Activated CD4-positive, alpha-beta T cell treated with anti-CD3 and anti-CD28 coated beads for 36 hours (primary cell): Measurements from ENCODE around the gene KAT2B. TPM values are rescaled to one million over a fixed set of nuclear protein-coding genes. Genes with fewer than 3 reads are reported as not detected.

Source experiments
- ATAC-seq: fragments of 200-7000 bp; cut with Tn5 transposase; one replicate; pipeline ENCODE4 v1.10.0; 2021; ENCODE audit warnings: mild to moderate bottlenecking, moderate library complexity
- CTCF ChIA-PET: fragments of 350-600 bp; sonication (Branson Sonifier 250); formaldehyde crosslinking; loops from one replicate; lab custom pipeline; 2021; ENCODE audit warnings: antibody characterized with exemption; lab: Charles Lee
- POLR2A ChIA-PET: fragments of 350-600 bp; sonication (Branson Sonifier 250); formaldehyde crosslinking; loops from one replicate; lab custom pipeline; 2021; ENCODE audit warnings: antibody characterized with exemption, inconsistent platforms; lab: Charles Lee
- DNase-seq: peaks from one replicate; pipeline ENCODE4 v3.0.0-alpha.2; 2020
- H3K27ac Mint-ChIP-seq: one replicate; pipeline ENCODE4 v1.8.0; 2021; ENCODE audit warnings: mixed read lengths
- H3K27me3 Mint-ChIP-seq: one replicate; pipeline ENCODE4 v1.8.0; 2021; ENCODE audit warnings: mixed read lengths
- H3K36me3 Mint-ChIP-seq: one replicate; pipeline ENCODE4 v1.8.0; 2021; ENCODE audit warnings: low read depth, mixed read lengths
- H3K4me1 Mint-ChIP-seq: one replicate; pipeline ENCODE4 v1.8.0; 2021; ENCODE audit warnings: mixed read lengths
- H3K4me3 Mint-ChIP-seq: one replicate; pipeline ENCODE4 v1.8.0; 2021; ENCODE audit warnings: mild to moderate bottlenecking, moderate library complexity, mixed read lengths
- H3K9me3 Mint-ChIP-seq: one replicate; pipeline ENCODE4 v1.8.0; 2021; ENCODE audit warnings: low read depth, mixed read lengths
- intact Hi-C, 2 experiments: fragments of 100-400 bp; cut with DNase I in 1 of 2; cut with micrococcal nuclease in 1 of 2; formaldehyde crosslinking; loops; one replicate each; pipeline versions ENCODE4 v1.14.2 to v1.15.1; 2022 to 2024; cut with DNase I, micrococcal nuclease
- total RNA-seq, 2 experiments: library from RNA; stranded (reverse); gene quantifications; one replicate each; pipeline ENCODE4 v1.2.3, GENCODE V29; 2021

KAT2B gene
- total RNA-seq, 2 experiments from 2014 or later: 17.2 to 18.5 TPM

DNA sequence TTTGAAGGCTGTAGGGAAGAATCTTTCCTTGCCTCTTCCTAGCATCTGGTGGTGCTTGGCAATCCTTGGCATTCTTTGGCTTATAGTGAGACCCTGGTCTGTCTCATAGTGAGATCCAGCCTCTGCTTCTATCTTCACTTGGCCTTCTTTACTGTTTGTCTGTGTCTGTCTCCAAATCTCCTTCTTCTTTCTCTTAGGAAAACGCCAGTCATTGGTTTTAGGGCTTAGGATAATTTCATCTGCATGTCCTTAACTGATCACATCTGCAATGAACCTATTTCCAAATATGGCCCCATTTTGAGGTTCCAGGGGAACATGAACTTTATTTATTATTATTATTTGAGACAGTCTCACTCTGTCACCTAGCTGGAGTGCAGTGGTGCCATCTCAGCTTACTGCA, 25.8 kb downstream of the KAT2B start:
- CTCF ChIA-PET: no interaction called here
- Mint-ChIP-seq H3K27ac (no peak overlapping the region), H3K4me3 (no peak overlapping the region)

DNA sequence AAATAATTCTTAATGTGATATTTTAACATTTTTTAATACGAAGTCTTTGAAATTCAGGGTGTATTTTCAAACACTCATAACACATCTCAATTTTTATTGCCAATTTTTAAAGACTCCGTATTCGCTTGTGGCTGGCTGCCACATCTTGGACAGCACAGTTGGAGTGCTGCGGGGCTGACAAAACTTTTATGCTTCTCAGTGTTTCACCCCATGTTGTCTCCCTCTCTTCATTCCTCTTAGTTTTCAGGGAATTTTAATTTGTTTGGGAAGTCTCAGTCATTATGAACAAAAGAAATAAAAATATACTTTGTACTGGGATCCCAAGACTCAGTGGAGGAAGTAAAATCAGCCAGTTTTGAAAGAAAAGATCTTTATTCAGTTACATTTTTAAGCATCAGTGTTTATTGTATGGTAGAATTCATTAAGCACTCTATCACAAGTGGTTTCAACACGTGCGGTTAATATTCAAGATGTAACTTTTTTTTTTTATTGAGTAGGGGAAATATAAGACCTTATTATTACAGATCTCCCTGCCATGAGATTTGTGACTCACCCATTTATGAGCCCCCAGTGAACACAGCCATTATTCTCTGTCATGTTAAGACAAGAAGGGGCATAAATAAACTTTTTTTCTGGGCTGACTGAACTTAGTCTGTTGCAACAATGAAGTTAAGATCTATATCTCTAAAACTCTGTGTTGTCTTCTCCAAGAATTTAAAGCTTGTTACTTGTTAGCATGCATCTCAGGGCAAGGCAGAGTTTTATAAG, 26.8 kb downstream of the KAT2B start:
- ChIA-PET POLR2A (no interaction called here), CTCF (no interaction called here)
- no peak for ATAC-seq
- Mint-ChIP-seq H3K27me3 (no peaks in the 10 kb centered on the region), H3K9me3 (no peaks in the 10 kb centered on the region), H3K4me1 (peaks cover 33% of the 10 kb centered on the region), H3K4me3 (no peak overlapping the region), H3K36me3 (peaks cover 4% of the 10 kb centered on the region), H3K27ac (no peak overlapping the region)
- intact Hi-C loops: no loop called here
- DNase-seq: no peak

More for the DNA sequence above, 25.8 kb downstream of the KAT2B start:
- POLR2A ChIA-PET: no interaction called here
- ATAC-seq (no peak), DNase-seq (no peak)
- Mint-ChIP-seq H3K9me3 (no peaks in the 10 kb centered on the region), H3K27me3 (no peaks in the 10 kb centered on the region), H3K36me3 (peaks cover 4% of the 10 kb centered on the region), H3K4me1 (peaks cover 38% of the 10 kb centered on the region)
- intact Hi-C loops: no loop called here

DNA sequence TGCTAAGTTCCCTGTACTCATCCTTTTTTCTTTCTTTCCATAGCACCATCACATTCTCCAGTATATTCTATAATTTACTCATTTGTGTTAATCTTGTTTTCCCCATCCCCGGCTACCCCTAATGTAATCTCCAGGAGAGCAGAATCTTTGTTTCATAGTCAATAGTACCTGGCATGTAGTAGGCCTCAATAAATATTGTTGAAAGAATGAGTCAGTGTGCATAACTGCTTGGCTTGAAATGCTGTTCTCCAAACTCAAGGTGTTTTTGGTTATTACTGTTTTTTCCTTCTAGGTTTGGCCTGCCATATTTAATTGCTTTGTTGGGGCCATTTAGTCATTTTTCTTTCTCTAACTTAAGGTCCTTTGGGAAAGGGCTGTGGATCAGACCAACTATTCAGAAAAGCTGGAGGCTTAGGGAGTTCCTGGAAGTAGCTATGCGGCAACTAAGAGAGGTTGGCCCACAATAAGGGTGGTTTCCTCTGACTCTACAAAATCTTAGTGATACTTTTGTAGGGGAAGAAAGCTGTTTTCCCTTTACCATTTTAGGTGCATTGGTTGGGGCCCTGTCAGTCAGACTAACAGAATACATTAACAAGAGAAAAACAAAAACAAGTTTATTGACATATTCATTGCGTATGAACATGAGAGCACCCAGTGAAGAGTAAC, 28.4 kb downstream of the KAT2B start:
- H3K4me1 Mint-ChIP-seq: peaks cover 26% of the 10 kb centered on the region
- H3K4me3 Mint-ChIP-seq: no peak overlapping the region

DNA sequence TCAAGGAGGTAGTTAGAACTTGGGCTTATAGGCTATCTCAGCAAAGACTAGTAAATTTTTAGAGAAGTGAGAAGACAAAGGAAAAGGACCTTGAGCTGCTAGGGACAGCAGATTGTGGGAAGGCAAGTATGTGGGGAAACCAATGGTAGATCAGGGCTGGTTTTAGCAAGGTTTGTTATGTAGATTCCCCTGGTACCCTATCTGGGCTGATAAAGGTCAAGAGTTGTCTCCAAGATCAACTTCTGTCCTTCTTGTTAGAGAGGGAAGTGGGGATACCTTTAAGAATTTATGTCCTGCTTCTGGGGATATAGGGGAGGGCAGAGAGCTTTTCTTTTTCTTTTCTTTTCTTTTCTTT, 28.9 kb downstream of the KAT2B start:
- Mint-ChIP-seq H3K27ac (peak overlapping the region; percentile 47), H3K9me3 (no peaks in the 10 kb centered on the region), H3K36me3 (peaks cover 4% of the 10 kb centered on the region), H3K4me3 (no peak overlapping the region), H3K4me1 (peaks cover 25% of the 10 kb centered on the region), H3K27me3 (no peaks in the 10 kb centered on the region)
- ChIA-PET CTCF (no interaction called here), POLR2A (no interaction called here)
- DNase-seq: no peak
- intact Hi-C loops: no loop called here
- ATAC-seq: no peak

More for the DNA sequence above, 28.4 kb downstream of the KAT2B start:
- CTCF ChIA-PET: no interaction called here
- POLR2A ChIA-PET: no interaction called here
- DNase-seq (no peak), ATAC-seq (no peak)
- Mint-ChIP-seq H3K36me3 (peaks cover 4% of the 10 kb centered on the region), H3K27me3 (no peaks in the 10 kb centered on the region), H3K27ac (peak overlapping the region; percentile 47), H3K9me3 (no peaks in the 10 kb centered on the region)
- intact Hi-C loops: no loop called here

DNA sequence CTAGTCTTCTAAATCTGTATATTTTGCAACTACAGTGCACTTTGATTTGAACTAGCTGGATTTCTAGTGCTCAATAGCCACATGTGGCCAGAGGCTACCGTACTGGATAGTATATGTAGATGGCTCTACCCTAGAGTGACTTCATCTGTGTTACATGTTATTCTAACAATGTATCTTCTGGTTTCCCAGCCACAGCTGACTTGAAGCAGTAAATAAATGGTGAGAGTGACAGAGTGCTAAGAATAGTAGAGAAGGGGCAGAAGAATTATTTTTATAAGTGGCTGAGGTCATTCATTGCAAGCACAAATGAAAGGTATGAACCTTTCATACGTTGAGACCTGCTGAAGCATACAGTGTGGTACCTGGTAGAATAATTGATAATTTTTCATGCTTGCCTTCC, 30.9 kb downstream of the KAT2B start:
- no peaks in the 10 kb centered on the region for H3K9me3 Mint-ChIP-seq
- H3K27me3 Mint-ChIP-seq: no peaks in the 10 kb centered on the region
- ChIA-PET CTCF (no interaction called here), POLR2A (no interaction called here)
- H3K4me3 Mint-ChIP-seq: no peak overlapping the region
- peaks cover 4% of the 10 kb centered on the region for H3K36me3 Mint-ChIP-seq
- DNase-seq (no peak), ATAC-seq (no peak)
- intact Hi-C loops: no loop called here
- peaks cover 13% of the 10 kb centered on the region for H3K4me1 Mint-ChIP-seq
- no peak overlapping the region for H3K27ac Mint-ChIP-seq

DNA sequence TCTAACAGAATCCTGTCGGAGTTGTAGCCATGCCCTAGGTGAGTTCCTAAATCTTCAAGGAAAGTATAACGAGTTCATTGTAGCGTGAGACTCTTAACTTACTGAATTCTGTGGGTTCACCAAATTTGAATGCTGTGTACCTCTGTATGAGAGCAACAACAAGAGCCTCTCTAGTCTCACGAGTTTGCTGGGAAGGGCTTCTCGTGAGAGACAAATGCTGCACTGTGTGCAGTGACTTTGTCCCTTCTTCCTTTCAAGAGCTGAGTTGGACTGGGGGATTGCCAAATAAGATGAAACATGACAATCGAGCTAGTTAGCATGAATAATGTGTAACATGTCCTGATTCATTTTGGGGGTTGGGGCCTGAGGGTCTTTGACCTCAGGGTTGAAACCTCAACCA, 32.2 kb downstream of the KAT2B start:
- DNase-seq (no peak), ATAC-seq (no peak)
- CTCF ChIA-PET: interaction anchor here (0.6 to 1.0 kb wide), 2 partner anchors 12 to 100 kb away, joined by 3 read pairs; no protein-coding TSS in a partner anchor
- intact Hi-C loops: no loop called here
- Mint-ChIP-seq H3K36me3 (peaks cover 4% of the 10 kb centered on the region), H3K27me3 (no peaks in the 10 kb centered on the region), H3K4me1 (peaks cover 13% of the 10 kb centered on the region), H3K4me3 (no peak overlapping the region), H3K27ac (no peak overlapping the region), H3K9me3 (no peaks in the 10 kb centered on the region)
- POLR2A ChIA-PET: interaction anchor here (0.6 kb wide), 1 partner anchor 18 kb away, joined by 3 read pairs; no protein-coding TSS in a partner anchor

DNA sequence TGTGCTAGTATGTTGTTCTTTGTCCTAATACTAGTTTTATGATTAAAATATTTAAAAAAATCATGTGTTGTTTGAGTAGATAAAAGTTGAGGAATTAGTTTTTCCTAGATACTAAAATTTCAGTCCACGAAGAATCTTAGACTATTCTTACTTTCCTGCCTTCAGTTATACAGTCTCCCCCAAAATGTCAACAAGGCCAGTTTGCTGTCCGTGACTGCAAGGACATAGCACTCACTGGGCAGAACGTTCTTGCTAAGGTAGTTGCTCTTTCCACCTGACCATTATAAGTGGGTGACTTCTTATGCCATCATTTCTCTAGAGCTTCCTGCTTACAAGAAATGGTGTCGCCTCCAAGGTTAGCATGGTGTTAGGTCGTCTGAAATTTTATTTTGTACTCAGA, 32.8 kb downstream of the KAT2B start:
- peaks cover 11% of the 10 kb centered on the region for H3K4me1 Mint-ChIP-seq
- ATAC-seq (no peak), DNase-seq (no peak)
- no peak overlapping the region for H3K27ac Mint-ChIP-seq
- no peaks in the 10 kb centered on the region for H3K9me3 Mint-ChIP-seq
- H3K27me3 Mint-ChIP-seq: no peaks in the 10 kb centered on the region
- peaks cover 4% of the 10 kb centered on the region for H3K36me3 Mint-ChIP-seq
- no peak overlapping the region for H3K4me3 Mint-ChIP-seq
- POLR2A ChIA-PET: no interaction called here
- CTCF ChIA-PET: interaction anchor here (0.6 to 1.0 kb wide), 2 partner anchors 11 to 99 kb away, joined by 3 read pairs; no protein-coding TSS in a partner anchor
- intact Hi-C loops: no loop called here

DNA sequence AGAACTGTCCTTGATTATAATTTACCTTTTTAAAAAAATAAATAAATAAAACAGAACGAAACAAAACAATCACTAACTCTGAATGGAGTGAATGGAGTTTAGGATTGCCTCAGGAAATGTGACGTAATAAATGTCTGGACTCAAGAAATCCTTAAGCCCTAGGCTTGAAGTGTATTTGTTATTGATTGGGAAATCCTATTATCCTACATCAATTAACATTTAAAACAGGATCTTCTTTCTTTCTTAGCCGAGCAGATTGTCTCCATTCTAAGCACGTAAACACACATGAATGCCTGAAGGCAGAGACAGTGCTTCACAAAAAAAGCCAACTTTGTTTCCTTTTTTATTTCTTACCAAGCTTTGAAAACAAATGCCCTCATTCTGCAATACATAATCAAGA, 33.4 kb downstream of the KAT2B start:
- ChIA-PET POLR2A (no interaction called here), CTCF (interaction anchor here (1.3 kb wide), 2 partner anchors 10 to 13 kb away, joined by 4 to 6 read pairs; no protein-coding TSS in a partner anchor)
- DNase-seq (no peak), ATAC-seq (no peak)
- H3K9me3 Mint-ChIP-seq: no peaks in the 10 kb centered on the region
- no peak overlapping the region for H3K4me3 Mint-ChIP-seq
- no peaks in the 10 kb centered on the region for H3K27me3 Mint-ChIP-seq
- intact Hi-C loops: no loop called here
- H3K4me1 Mint-ChIP-seq: peaks cover 6% of the 10 kb centered on the region
- peaks cover 4% of the 10 kb centered on the region for H3K36me3 Mint-ChIP-seq
- H3K27ac Mint-ChIP-seq: no peak overlapping the region

DNA sequence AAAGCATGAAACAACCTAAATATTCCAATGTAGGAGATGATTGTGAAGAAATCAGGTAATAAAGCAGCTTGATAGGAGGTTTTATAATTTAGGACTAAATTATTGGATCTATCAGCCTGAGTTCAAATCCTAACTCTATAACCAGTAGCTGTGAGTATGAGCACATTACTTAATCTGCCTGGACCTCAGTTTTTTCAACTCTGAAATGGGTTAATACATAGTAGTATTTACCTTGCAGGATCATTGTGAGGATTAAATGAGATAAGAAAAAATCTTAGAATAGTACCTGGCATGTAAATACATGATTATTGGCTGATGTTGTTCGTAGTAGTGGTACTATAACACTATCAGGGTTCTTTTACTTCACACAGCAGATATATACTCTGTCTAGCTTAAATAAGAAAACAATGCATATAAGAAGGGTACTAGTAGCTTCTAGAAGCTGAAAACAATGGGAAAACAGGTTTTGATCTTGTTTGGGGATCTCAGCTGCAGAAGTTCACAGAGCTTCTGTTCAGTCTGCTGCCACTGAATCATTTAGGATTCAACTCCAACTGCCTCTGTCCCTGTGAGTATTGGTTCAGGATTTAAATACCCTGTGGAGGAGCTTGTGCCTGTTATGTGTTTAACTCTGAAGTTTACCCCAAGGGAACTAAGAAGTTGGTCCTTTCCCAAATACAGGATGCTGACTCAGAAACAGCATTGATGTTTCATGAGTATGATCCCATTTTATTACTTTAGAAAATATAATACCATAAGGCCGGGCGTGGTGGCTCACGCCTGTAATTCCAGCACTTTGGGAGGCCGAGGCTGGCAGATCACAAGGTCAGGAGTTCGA, 34.2 kb downstream of the KAT2B start:
- ATAC-seq: no peak
- H3K27ac Mint-ChIP-seq: peak overlapping the region; percentile 25
- intact Hi-C loops: no loop called here
- H3K9me3 Mint-ChIP-seq: no peaks in the 10 kb centered on the region
- DNase-seq: no peak
- H3K4me1 Mint-ChIP-seq: no peaks in the 10 kb centered on the region
- POLR2A ChIA-PET: no interaction called here
- no peaks in the 10 kb centered on the region for H3K36me3 Mint-ChIP-seq
- CTCF ChIA-PET: interaction anchor here (1.3 kb wide), 2 partner anchors 10 to 12 kb away, joined by 4 to 6 read pairs; no protein-coding TSS in a partner anchor
- H3K4me3 Mint-ChIP-seq: no peak overlapping the region
- no peaks in the 10 kb centered on the region for H3K27me3 Mint-ChIP-seq

DNA sequence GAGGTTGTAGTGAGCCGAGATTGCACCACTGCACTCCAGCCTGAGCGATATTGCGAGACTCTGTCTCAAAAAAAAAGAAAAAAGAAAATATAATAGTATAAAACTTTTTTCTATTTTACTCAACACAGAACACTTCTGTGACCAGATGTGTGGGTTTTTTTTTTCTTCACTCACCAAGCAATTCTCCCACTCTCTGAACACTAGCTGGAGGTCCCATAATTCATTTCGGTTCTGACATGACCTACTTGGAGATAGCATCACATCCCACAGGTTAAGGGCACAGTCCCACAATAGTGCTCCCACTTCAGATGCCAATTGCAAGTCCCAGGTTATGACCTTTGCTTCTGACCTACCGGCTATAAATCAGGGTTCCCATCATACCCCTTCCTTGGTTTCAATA, 35.0 kb downstream of the KAT2B start:
- DNase-seq: no peak
- Mint-ChIP-seq H3K4me3 (no peak overlapping the region), H3K4me1 (peaks cover 4% of the 10 kb centered on the region), H3K27ac (no peak overlapping the region), H3K9me3 (no peaks in the 10 kb centered on the region), H3K36me3 (no peaks in the 10 kb centered on the region), H3K27me3 (no peaks in the 10 kb centered on the region)
- POLR2A ChIA-PET: interaction anchor here (0.7 kb wide), 1 partner anchor 34 kb away, joined by 4 read pairs; no protein-coding TSS in a partner anchor
- ATAC-seq: no peak
- CTCF ChIA-PET: no interaction called here
- intact Hi-C loops: no loop called here

DNA sequence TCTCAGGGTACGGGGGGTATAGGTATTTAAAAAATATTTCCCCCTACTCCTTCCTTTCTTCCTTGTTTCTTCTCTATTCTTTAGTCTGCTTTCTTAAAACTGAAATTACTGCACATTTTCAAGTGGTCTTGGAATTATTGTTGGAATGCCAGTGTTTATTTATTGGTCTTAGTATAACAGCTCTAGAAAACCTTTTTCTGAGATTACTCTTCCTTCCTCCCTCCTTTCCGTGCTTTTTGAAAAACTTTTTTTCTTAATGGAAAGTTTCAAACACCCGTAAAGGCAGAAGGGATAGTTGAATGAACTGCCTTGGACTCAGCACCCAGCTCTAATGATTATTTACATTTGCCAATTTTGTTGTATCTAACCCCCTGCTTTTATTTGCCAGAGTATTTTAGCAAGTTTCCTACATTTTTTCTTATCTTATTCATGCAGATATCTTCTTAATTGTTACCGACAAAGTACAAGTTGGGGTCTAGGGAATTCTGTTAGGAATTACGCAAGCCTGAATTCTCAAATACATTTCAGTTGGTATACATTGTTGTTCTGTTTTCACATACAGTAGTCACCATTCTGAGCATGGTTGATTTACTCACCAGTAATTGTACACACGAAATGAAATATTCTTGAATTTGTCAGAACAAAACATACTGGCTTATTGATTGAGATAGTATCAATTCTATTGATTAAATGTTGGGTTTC, 36.2 kb downstream of the KAT2B start:
- Mint-ChIP-seq H3K27ac (no peak overlapping the region), H3K27me3 (no peaks in the 10 kb centered on the region), H3K9me3 (no peaks in the 10 kb centered on the region), H3K36me3 (no peaks in the 10 kb centered on the region), H3K4me1 (peaks cover 12% of the 10 kb centered on the region), H3K4me3 (no peak overlapping the region)
- CTCF ChIA-PET: interaction anchor here (1.1 kb wide), 2 partner anchors 17 to 27 kb away, joined by 3 read pairs; no protein-coding TSS in a partner anchor
- POLR2A ChIA-PET: no interaction called here
- intact Hi-C loops: no loop called here
- DNase-seq (no peak), ATAC-seq (no peak)
